ENCODE results near the gene ZCCHC14.

DNA sequence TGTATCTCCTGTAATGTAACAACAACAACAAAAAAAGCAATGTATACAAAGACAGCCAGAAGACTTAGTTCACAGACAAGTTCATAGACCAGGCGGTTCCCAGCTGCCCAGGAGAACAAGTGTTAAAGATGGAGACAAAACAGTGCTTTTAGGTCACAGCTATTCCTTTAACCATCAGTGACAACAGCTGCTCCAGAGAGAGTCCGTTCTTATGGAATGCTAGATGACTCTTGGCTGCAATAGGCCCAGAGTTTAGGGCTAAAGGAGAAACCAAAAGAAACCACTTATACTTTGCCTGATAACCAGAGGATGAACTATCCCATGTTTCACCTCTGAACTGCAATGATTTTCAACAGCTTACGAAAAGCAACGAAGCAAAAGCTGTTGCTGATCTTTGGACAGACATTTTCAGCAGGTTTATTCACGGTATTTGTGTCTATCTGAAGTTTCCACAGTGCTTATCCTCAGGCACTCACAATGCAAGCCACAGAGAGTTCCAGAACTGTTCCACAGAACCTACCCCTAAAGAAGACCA lies 6.0 kb downstream of the ZCCHC14 start:
- TF ChIP-seq, protein P1, sequence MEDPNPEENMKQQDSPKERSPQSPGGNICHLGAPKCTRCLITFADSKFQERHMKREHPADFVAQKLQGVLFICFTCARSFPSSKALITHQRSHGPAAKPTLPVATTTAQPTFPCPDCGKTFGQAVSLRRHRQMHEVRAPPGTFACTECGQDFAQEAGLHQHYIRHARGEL (CRISPR knock-in tag; IDR thresholded peaks at IDR 0.05) = no peak
- TF ChIP-seq ATF2 (CRISPR knock-in tag; IDR thresholded peaks at IDR 0.05) (no peak), SP1 (IDR thresholded peaks at IDR 0.05) (no peak), SP1 (CRISPR knock-in tag; IDR thresholded peaks at IDR 0.05) (no peak), TP53 (CRISPR knock-in tag; conservative IDR thresholded peaks at IDR 0.05) (no peak), EHMT2 (IDR thresholded peaks at IDR 0.05; ENCODE audit: borderline replicate concordance, low read depth, low read length) (no peak), RAD21 (CRISPR knock-in tag; IDR thresholded peaks at IDR 0.05) (no peak), ZNF12 (CRISPR knock-in tag; IDR thresholded peaks at IDR 0.05) (no peak), ETV6 (CRISPR knock-in tag; conservative IDR thresholded peaks at IDR 0.05) (no peak), CTCF (CRISPR knock-in tag; IDR thresholded peaks at IDR 0.05) (no peak), ZBTB20 (CRISPR knock-in tag; IDR thresholded peaks at IDR 0.05; ENCODE audit: borderline replicate concordance, low read depth) (no peak)
- TF ChIP-seq, protein P2, sequence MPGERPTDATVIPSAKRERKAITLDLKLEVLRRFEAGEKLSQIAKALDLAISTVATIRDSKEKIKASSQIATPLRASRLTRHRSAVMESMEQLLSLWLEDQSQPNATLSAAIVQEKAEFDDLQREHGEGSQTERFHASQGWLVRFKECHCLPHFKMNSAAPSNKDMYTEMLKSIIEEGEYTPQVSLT (CRISPR knock-in tag; IDR thresholded peaks at IDR 0.05; ENCODE audit: borderline replicate concordance, low read depth) = no peak

All from HepG2 (cell line).